Measurements from ENCODE around the gene RBP4.

Gene RBP4

GRCh38 chr10:93595378-93596161 is 5.5 kb downstream of the RBP4 start:
- DNase-seq = no peak

DNA sequence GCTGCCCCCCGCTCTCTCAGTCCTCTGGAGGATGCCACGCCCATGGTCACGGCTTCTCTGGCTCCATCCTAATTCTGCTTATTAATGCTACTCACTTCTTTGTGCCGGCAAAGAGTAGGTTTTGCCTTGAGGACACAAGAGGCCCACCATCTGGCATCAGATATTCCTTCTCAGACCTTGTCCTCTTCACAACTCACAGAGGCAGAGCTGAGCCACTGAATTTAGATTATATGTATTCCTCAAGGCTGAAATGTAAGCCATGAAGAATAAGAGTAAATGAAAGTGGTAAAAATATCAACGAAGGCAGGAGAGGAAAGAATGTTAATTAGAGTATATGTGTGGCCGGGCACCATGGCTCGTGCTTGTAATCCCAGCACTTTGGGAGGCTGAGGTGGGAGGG is 6.5 kb downstream of the RBP4 start:
- DNase-seq = no peak

GRCh38 chr10:93593749-93594148 is 7.3 kb downstream of the RBP4 start:
- DNase-seq = no peak

DNA sequence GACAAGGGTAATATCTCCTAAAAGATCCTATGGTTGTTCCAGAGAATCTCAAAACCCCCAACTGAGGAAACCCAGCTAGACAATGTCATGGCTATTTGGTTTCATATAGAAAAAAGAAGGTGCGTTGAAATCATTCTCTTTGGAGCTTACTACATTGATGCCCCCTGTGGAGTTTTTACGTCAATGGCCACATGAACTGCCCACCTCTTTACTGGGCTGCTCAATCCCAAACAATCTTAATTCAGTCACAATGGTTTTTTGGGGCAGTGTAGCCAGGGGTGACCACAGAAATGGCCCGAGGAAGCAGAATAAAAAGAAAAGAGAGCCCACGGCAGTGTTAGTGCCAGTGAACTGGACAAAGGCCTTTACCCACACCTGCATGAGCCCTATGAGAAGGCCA is 7.8 kb downstream of the RBP4 start:
- DNase-seq = no peak

DNA sequence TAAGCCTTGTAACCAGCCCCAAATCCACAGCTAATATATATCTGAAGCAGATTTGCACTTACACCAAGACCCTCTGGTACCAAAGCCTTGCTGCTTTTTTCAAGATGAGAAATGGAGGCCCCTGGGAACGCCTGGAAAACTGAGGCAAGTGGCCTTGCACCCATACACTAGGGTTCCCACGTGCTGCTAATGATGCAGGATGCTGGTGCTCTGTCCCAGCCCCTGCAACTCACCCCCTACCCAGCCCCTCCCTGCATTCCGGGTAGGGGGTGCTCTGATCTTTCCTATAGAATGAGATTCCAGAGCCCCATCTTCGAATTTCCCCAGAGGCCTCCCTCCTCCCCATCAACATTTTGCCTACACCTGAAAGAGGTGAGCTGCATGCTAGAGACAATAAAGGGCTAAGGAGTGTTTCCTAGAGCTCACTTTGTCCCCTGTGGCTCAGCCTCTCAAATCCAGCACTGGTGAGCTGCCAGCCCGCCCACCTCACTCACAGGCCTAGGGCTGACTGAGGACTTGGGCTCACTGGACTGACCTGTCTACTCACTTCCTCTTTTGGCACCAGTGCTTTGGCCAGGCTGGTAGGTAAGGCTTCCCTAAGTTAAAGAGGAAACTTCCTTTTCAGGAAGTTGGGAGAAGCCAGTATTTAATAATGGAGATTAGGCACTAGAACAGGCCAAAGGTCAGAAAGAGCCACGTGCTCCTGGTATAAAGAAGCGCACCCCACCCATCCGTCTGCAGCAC is 9.8 kb downstream of the RBP4 start:
- no peak for DNase-seq

DNA sequence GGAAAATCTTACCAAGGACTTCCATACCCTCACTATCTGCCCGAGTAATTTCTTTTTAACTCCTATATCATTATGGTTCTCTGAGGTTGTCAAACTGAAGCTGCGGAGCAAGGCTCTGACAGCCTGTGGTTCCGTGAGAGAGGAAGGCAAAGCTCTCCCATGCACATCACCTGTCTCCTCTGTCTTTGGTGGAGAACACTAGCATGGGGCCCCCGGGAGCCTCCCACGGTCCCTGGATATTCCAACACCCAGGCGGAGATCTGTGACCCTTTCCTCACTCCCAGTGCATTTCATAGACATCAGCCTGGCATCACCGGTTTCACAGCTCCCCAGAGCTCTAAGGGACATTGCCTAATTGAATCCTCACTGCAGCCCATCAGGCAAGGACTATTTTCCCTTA is 10.4 kb downstream of the RBP4 start:
- no peak for DNase-seq

GRCh38 chr10:93589648-93590562 is 11.1 kb downstream of the RBP4 start:
- no peak for DNase-seq

DNA sequence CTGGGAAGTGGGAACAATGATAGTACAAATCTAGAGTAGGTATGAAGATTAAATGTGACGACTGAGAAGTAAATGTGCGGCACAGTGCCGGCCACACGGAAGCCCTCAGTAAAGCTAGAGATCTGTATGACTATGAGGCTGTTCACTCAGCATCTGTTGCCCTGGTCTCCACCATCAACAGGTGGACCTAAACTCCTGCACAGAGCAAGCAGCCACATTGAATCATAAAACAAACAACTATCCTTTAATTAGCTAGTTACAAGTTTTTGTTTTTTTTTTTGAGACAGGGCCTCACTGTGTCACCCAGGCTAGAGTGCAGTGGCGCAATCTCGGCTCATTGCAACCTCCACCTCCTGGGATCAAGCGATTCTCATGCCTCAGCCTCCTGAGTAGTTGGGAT is 16.6 kb downstream of the RBP4 start:
- DNase-seq = no peak

DNA sequence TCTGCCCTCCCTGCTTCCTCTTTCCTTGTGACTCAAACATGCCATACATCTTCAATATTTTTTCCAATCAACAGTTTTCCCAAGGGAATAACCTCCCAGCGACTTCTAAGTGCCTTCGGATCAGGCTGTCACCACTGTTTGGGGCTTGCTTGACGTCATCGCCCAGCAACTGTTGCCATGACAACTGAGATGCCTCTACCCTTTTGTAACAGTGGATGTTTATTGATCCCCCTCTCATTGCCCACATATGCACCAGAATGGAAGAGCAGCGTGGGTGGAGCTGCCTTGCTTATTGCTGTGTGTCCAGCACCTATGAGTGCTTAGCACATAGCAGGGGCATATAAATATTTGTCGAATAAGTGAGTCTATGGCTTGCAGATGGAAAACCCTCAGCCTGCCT is 20.2 kb downstream of the RBP4 start:
- DNase-seq = no peak

- DNase-seq = no peak
Observed at GRCh38 chr10:93579985-93580711, 20.9 kb downstream of the RBP4 start.

GRCh38 chr10:93579089-93579488 is 21.9 kb downstream of the RBP4 start:
- DNase-seq = no peak

DNA sequence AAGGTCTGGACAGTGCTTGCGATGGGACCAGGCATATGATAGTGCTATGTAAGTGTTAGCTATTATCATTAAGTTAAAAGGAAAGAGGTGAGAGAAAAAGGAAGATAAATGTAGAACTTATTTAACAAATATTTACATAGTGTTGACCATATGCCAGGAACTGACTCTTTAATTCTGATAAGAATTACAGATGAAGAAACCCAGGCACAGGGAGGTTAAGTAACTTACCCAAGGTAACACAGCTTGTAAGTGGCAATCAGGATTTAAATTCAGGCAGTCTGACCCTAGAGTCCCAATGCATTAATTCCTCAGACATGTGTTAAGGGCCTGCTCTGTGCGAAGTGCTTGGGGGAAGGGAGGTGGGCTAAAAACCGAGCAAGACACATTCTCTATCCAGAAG is 23.5 kb downstream of the RBP4 start:
- no peak for DNase-seq

- no peak for DNase-seq
Observed at GRCh38 chr10:93576888-93577287, 24.1 kb downstream of the RBP4 start.

GRCh38 chr10:93573924-93574323 is 27.1 kb downstream of the RBP4 start:
- DNase-seq = no peak

GRCh38 chr10:93573051-93573909 is 27.8 kb downstream of the RBP4 start:
- DNase-seq = no peak

- no peak for DNase-seq
Observed at GRCh38 chr10:93572606-93573005, 28.4 kb downstream of the RBP4 start.

- DNase-seq = no peak
Observed at GRCh38 chr10:93570383-93570782, 30.7 kb downstream of the RBP4 start.

DNA sequence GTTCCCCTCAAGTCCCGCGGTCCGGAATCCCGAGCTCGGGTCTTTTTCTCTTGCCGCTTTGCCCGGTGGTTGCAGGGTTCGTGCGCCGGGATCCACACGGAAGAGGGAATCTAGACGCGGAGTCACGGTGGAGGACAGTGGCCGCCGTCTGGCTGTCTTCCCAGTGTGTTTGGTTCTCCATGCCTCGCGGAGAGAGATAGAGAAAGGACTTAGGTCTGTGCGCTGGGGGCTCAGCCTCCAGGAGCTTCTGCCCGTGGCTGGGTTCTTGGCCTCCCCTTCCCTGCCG is 33.0 kb downstream of the RBP4 start:
- DNase-seq = no peak

- no peak for DNase-seq
Observed at GRCh38 chr10:93567277-93568104, 33.5 kb downstream of the RBP4 start.

DNA sequence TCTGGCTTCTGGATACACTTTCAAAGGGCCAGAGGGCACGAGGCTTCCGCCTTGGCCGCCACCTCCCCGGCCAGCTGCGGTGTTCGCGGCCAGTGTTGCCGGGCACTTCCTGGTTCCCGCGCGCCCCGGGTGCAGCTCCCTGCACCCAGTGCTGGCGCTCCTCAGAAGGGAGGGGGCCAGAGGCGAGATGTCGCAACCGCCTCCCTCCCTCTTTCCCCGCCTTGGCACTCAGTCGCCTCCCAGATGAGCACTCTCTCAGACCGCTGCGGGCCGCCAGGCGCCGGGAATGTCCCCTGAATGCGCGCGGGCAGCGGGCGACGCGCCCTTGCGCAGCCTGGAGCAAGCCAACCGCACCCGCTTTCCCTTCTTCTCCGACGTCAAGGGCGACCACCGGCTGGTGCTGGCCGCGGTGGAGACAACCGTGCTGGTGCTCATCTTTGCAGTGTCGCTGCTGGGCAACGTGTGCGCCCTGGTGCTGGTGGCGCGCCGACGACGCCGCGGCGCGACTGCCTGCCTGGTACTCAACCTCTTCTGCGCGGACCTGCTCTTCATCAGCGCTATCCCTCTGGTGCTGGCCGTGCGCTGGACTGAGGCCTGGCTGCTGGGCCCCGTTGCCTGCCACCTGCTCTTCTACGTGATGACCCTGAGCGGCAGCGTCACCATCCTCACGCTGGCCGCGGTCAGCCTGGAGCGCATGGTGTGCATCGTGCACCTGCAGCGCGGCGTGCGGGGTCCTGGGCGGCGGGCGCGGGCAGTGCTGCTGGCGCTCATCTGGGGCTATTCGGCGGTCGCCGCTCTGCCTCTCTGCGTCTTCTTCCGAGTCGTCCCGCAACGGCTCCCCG is 34.4 kb downstream of the RBP4 start, which contains the start of gene FFAR4:
Gene FFAR4 (plus strand): TSS at position 231 of the 842 bp plus-strand sequence. CDS start 56 bp downstream, at position 287.
- DNase-seq = no peak
